Transverse colon (tissue), 3 donors: ENCODE results near the gene C17orf78.

Source experiments
- POLR2A ChIP-seq: fragments of 450-650 bp; IDR thresholded peaks from one replicate; pipeline ENCODE4 v1.6.1; 2016; ENCODE audit warnings: antibody characterized with exemption, mild to moderate bottlenecking, moderate library complexity
- TF ChIP-seq, protein P1 (sequence below), 5 experiments: fragments of 200-600 bp in 3 of 5; fragments of 450-650 bp in 2 of 5; sonication (generic) in 3 of 5; IDR thresholded peaks; 1 replicate in 2 of 5; 2 replicates in 3 of 5; pipeline ENCODE4 v1.5.1; 2016 to 2017; ENCODE audit warnings: antibody characterized with exemption in 5 of 5, inconsistent platforms in 3 of 5, mild to moderate bottlenecking in 2 of 5, moderate library complexity in 1 of 5

GRCh38 chr17:37344519-37344918, 31.3 kb upstream of the C17orf78 start:
- TF ChIP-seq POLR2A: no peak
- TF ChIP-seq, protein P1, sequence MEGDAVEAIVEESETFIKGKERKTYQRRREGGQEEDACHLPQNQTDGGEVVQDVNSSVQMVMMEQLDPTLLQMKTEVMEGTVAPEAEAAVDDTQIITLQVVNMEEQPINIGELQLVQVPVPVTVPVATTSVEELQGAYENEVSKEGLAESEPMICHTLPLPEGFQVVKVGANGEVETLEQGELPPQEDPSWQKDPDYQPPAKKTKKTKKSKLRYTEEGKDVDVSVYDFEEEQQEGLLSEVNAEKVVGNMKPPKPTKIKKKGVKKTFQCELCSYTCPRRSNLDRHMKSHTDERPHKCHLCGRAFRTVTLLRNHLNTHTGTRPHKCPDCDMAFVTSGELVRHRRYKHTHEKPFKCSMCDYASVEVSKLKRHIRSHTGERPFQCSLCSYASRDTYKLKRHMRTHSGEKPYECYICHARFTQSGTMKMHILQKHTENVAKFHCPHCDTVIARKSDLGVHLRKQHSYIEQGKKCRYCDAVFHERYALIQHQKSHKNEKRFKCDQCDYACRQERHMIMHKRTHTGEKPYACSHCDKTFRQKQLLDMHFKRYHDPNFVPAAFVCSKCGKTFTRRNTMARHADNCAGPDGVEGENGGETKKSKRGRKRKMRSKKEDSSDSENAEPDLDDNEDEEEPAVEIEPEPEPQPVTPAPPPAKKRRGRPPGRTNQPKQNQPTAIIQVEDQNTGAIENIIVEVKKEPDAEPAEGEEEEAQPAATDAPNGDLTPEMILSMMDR (IDR thresholded peaks at IDR 0.05): no peak
